GM12878 (cell line): ENCODE results near the gene MYO16.

ENCODE experiments used
- BCL3 ChIP-seq: IDR thresholded peaks from 2 replicates; pipeline ENCODE4 v1.6.1; 2011; ENCODE audit warnings: borderline replicate concordance, low read depth, mild to moderate bottlenecking, moderate library complexity, low read length; ENCODE audit not compliant: insufficient read depth, poor library complexity, severe bottlenecking
- CEBPB ChIP-seq, 2 experiments: fragments of 150-350 bp in 1 of 2; IDR thresholded peaks; 2 replicates each; pipeline ENCODE4 v1.6.1; 2012 to 2014; ENCODE audit warnings: low read depth in 2 of 2, low read length in 2 of 2, borderline replicate concordance in 1 of 2, inconsistent platforms in 1 of 2
- CTCF ChIP-seq, 3 experiments: IDR thresholded peaks in 2 of 3; conservative IDR thresholded peaks in 1 of 3; 2 replicates each; pipeline ENCODE4 v1.5.1; 2011; ENCODE audit warnings: low read depth in 3 of 3, low read length in 3 of 3, mild to moderate bottlenecking in 3 of 3, control low read depth in 2 of 3, moderate library complexity in 2 of 3, inconsistent platforms in 1 of 3, mixed read lengths in 1 of 3; ENCODE audit not compliant: control insufficient read depth in 2 of 3, insufficient read depth in 1 of 3; ENCODE audit errors: extremely low read depth in 1 of 3
- EP300 ChIP-seq, 2 experiments: fragments of 150-350 bp in 1 of 2; IDR thresholded peaks; 2 replicates each; pipeline ENCODE4 v1.6.1; 2011 to 2012; ENCODE audit warnings: low read depth in 2 of 2, low read length in 2 of 2, borderline replicate concordance in 1 of 2, improper control_type of control experiment in 1 of 2, inconsistent platforms in 1 of 2; ENCODE audit not compliant: control insufficient read depth in 1 of 2
- MXI1 ChIP-seq: fragments of 150-350 bp; IDR thresholded peaks from 2 replicates; pipeline ENCODE4 v1.6.1; 2011; ENCODE audit warnings: low read depth, mild to moderate bottlenecking, inconsistent platforms, low read length, improper control_type of control experiment
- POLR2A ChIP-seq: IDR thresholded peaks from 2 replicates; pipeline ENCODE4 v1.6.1; 2011; ENCODE audit warnings: low read depth, mild to moderate bottlenecking, low read length
- RAD21 ChIP-seq: IDR thresholded peaks from 2 replicates; pipeline ENCODE4 v1.6.1; 2011; ENCODE audit warnings: mild to moderate bottlenecking, low read depth, low read length, moderate library complexity; ENCODE audit not compliant: insufficient read depth
- SMC3 ChIP-seq: IDR thresholded peaks from 2 replicates; pipeline ENCODE4 v1.6.1; 2011; ENCODE audit warnings: low read length, improper control_type of control experiment, borderline replicate concordance
- USF1 ChIP-seq: IDR thresholded peaks from 2 replicates; pipeline ENCODE4 v1.6.1; 2011; ENCODE audit warnings: borderline replicate concordance, low read depth, mild to moderate bottlenecking, moderate library complexity, mixed read lengths, low read length; ENCODE audit not compliant: insufficient read depth; ENCODE audit errors: extremely low read length
- TF ChIP-seq, protein P1 (sequence below): fragments of 150-350 bp; IDR thresholded peaks from 2 replicates; pipeline ENCODE4 v1.6.1; 2016; ENCODE audit warnings: low read depth, low read length
- TF ChIP-seq, protein P2 (sequence below): IDR thresholded peaks from 2 replicates; pipeline ENCODE4 v1.6.1; 2012; ENCODE audit warnings: mild to moderate bottlenecking, low read depth, low read length

- TF ChIP-seq, protein P1, sequence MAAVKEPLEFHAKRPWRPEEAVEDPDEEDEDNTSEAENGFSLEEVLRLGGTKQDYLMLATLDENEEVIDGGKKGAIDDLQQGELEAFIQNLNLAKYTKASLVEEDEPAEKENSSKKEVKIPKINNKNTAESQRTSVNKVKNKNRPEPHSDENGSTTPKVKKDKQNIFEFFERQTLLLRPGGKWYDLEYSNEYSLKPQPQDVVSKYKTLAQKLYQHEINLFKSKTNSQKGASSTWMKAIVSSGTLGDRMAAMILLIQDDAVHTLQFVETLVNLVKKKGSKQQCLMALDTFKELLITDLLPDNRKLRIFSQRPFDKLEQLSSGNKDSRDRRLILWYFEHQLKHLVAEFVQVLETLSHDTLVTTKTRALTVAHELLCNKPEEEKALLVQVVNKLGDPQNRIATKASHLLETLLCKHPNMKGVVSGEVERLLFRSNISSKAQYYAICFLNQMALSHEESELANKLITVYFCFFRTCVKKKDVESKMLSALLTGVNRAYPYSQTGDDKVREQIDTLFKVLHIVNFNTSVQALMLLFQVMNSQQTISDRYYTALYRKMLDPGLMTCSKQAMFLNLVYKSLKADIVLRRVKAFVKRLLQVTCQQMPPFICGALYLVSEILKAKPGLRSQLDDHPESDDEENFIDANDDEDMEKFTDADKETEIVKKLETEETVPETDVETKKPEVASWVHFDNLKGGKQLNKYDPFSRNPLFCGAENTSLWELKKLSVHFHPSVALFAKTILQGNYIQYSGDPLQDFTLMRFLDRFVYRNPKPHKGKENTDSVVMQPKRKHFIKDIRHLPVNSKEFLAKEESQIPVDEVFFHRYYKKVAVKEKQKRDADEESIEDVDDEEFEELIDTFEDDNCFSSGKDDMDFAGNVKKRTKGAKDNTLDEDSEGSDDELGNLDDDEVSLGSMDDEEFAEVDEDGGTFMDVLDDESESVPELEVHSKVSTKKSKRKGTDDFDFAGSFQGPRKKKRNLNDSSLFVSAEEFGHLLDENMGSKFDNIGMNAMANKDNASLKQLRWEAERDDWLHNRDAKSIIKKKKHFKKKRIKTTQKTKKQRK, result no peak
- TF ChIP-seq, protein P2, sequence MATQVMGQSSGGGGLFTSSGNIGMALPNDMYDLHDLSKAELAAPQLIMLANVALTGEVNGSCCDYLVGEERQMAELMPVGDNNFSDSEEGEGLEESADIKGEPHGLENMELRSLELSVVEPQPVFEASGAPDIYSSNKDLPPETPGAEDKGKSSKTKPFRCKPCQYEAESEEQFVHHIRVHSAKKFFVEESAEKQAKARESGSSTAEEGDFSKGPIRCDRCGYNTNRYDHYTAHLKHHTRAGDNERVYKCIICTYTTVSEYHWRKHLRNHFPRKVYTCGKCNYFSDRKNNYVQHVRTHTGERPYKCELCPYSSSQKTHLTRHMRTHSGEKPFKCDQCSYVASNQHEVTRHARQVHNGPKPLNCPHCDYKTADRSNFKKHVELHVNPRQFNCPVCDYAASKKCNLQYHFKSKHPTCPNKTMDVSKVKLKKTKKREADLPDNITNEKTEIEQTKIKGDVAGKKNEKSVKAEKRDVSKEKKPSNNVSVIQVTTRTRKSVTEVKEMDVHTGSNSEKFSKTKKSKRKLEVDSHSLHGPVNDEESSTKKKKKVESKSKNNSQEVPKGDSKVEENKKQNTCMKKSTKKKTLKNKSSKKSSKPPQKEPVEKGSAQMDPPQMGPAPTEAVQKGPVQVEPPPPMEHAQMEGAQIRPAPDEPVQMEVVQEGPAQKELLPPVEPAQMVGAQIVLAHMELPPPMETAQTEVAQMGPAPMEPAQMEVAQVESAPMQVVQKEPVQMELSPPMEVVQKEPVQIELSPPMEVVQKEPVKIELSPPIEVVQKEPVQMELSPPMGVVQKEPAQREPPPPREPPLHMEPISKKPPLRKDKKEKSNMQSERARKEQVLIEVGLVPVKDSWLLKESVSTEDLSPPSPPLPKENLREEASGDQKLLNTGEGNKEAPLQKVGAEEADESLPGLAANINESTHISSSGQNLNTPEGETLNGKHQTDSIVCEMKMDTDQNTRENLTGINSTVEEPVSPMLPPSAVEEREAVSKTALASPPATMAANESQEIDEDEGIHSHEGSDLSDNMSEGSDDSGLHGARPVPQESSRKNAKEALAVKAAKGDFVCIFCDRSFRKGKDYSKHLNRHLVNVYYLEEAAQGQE, result no peak
- TF ChIP-seq POLR2A (no peak), CTCF (IDR thresholded peaks at IDR 0.05 in 2 of 3, conservative IDR thresholded peaks at IDR 0.05 in 1 of 3; ENCODE audit: control insufficient read depth in 2 of 3, extremely low read depth in 1 of 3, insufficient read depth in 1 of 3, low read depth in 3 of 3, low read length in 3 of 3) (no peak), EP300 (IDR thresholded peaks at IDR 0.05; ENCODE audit: borderline replicate concordance in 1 of 2, control insufficient read depth in 1 of 2, low read depth in 2 of 2, low read length in 2 of 2) (no peak), MXI1 (no peak), RAD21 (no peak), CEBPB (IDR thresholded peaks at IDR 0.05; ENCODE audit: borderline replicate concordance in 1 of 2, low read depth in 2 of 2, low read length in 2 of 2) (no peak), SMC3 (no peak), BCL3 (no peak), USF1 (no peak)
Measured at GRCh38 chr13:109151255-109151654, 521.8 kb downstream of the MYO16 start.
